T-helper 1 cell treated with Interleukin-12 subunit alpha and Interleukin-12 subunit beta and Interleukin-4 antibody, amounts not matched to agents 30 ng/mL and 1 ng/mL, for 36 hours (primary cell): ENCODE results near the gene CCRL2. TPM values are rescaled to one million over a fixed set of nuclear protein-coding genes. Genes with fewer than 3 reads are reported as not detected.

Experiments
- intact Hi-C: fragments of 100-400 bp; cut with micrococcal nuclease; formaldehyde crosslinking; loops from one replicate; pipeline ENCODE4 v1.15.1; 2024
- total RNA-seq: library from RNA; stranded (reverse); gene quantifications from 2 replicates; pipeline ENCODE4 v1.2.3, GENCODE V29; 2022

Gene CCRL2
- total RNA-seq, 1 donor from 2014 or later = 6.0 TPM

DNA sequence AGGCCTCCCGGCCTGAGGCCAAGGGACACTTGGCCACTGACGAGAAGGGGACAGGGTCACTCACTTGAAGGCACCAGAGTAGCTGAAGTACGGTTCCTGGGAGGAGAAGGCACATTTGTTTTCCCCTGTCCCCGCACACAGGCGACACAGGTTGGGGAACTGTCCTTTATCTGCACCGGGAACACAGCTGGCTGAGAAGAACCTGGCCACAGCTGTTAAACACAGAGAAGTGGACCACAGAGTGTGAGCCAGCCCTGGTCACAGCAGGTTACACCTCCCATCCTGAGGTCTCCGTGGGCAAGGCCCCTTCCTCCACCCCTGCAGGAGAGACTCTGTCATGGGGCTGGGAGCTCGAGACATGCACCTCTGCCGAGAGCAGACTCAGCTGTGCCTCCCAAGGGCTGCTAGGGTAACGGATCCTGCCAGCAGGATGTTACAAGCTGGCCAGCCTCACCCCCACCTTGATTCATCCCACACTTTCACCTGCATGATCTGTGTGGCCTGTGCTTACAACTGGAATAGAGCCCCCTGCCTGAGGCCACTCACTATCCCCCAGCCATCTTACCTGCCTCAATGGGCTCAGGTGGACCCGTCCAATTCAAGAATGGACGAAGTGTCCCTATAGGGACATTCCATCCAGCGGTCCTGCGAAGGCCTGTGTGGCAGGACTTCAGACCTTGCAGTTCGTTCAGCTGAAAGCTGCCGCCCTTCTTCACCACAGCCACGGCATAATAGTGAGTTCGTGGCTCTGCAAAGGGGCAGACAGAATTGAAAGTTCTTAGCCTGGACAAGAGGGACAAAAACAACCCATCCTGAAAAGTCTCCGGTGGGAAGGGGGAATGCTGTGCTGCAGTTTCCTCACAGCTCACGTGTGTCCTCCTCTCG lies 48.4 kb downstream of the CCRL2 start:
- intact Hi-C loops = no loop called here

- intact Hi-C loops = no loop called here
Observed at GRCh38 chr3:46456118-46456517, 49.1 kb downstream of the CCRL2 start.

Other genes starting within 250 kb of the CCRL2 start
- 78.2 and 80.0 TPM in 2 replicates for gene CCR1, start 198.9 kb upstream of the CCRL2 start, total RNA-seq
- 0.24 and 0.27 TPM in 2 replicates for gene CCR3, start 164.8 kb upstream of the CCRL2 start, total RNA-seq
- gene CCR2, start 53.1 kb upstream of the CCRL2 start, total RNA-seq = 80.8 and 82.8 TPM in 2 replicates
- 54.3 and 60.8 TPM in 2 replicates for gene CCR5, start 36.3 kb upstream of the CCRL2 start, total RNA-seq
- gene LTF, start 57.6 kb downstream of the CCRL2 start, total RNA-seq = not detected in 2 replicates
- gene RTP3, start 90.7 kb downstream of the CCRL2 start, total RNA-seq = not detected in 2 replicates
- gene LRRC2, start 159.0 kb downstream of the CCRL2 start, total RNA-seq = 0.12 and 0.15 TPM in 2 replicates
- gene FAM240A, start 205.3 kb downstream of the CCRL2 start, total RNA-seq = not detected in 2 replicates